Immature natural killer cell (primary cell): ENCODE results near the gene SRPRB. TPM values are rescaled to one million over a fixed set of nuclear protein-coding genes. Genes with fewer than 3 reads are reported as not detected.

Source experiments
- DNase-seq, 3 donors: peaks; one replicate each; pipeline ENCODE4 v3.0.0; 2022; ENCODE audit warnings: mixed read lengths in 1 of 3
- H3K27ac Mint-ChIP-seq, 6 donors: one replicate each; pipeline ENCODE4 v1.8.0; 2020; ENCODE audit warnings: mixed read lengths in 6 of 6, mild to moderate bottlenecking in 5 of 6, inconsistent platforms in 4 of 6, moderate library complexity in 3 of 6
- H3K27me3 Mint-ChIP-seq, 3 donors: one replicate each; pipeline ENCODE4 v1.8.0; 2020 to 2021; ENCODE audit warnings: low read depth in 3 of 3, mild to moderate bottlenecking in 3 of 3, mixed read lengths in 3 of 3, moderate library complexity in 3 of 3, inconsistent platforms in 1 of 3
- H3K36me3 Mint-ChIP-seq, 3 donors: one replicate each; pipeline ENCODE4 v1.8.0; 2020; ENCODE audit warnings: mixed read lengths in 3 of 3, inconsistent platforms in 2 of 3, mild to moderate bottlenecking in 2 of 3
- H3K4me1 Mint-ChIP-seq, 2 donors: one replicate each; pipeline ENCODE4 v1.8.0; 2020; ENCODE audit warnings: inconsistent platforms in 2 of 2, mild to moderate bottlenecking in 2 of 2, mixed read lengths in 2 of 2, moderate library complexity in 1 of 2
- H3K4me3 Mint-ChIP-seq, 5 donors: one replicate each; pipeline ENCODE4 v1.8.0; 2020; ENCODE audit warnings: mild to moderate bottlenecking in 5 of 5, mixed read lengths in 5 of 5, inconsistent platforms in 3 of 5, moderate library complexity in 3 of 5
- H3K9me3 Mint-ChIP-seq, 6 donors: one replicate each; pipeline ENCODE4 v1.8.0; 2020; ENCODE audit warnings: mild to moderate bottlenecking in 6 of 6, mixed read lengths in 6 of 6, inconsistent platforms in 4 of 6, moderate library complexity in 3 of 6
- polyA plus RNA-seq, 3 donors: library from polyadenylated mRNA; unstranded; fragments of 300-500 nt; fragmentation: Illumina TruSeq; gene quantifications; one replicate each; pipeline ENCODE4 v1.2.3, GENCODE V29; 2021

Gene SRPRB
- polyA plus RNA-seq, 3 donors from 2014 or later, result 28.8 to 51.0 (median 43.9) TPM

DNA sequence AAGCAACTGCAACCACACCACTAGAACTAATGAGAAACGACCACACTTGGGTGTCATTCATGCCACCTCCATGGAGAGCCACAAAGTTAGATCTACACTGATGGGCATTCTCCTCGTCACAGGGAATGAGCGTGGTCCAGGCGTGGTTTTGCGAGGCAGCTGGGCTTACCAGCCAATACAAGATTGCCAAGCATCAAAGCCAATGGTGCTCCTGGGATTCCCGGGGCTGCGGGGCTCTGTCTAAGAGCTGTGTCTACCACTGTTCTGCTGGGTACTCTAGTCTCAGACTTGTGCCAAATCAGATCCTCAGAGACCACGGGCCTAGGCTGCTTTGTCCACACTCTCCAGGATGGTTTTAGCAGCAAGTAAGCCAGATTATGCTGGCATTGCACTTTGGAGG is 46.3 kb downstream of the SRPRB start:
- H3K9me3 Mint-ChIP-seq, result no peaks in the 10 kb centered on the region
- DNase-seq, result no peak
- no peak overlapping the region for H3K4me3 Mint-ChIP-seq
- H3K27ac Mint-ChIP-seq, result no peak overlapping the region
- H3K36me3 Mint-ChIP-seq, result no peaks in the 10 kb centered on the region
- H3K4me1 Mint-ChIP-seq, result no peaks in the 10 kb centered on the region
- H3K27me3 Mint-ChIP-seq, result peaks cover 0 to 8% (median 0%) of the 10 kb centered on the region in 3 donors

DNA sequence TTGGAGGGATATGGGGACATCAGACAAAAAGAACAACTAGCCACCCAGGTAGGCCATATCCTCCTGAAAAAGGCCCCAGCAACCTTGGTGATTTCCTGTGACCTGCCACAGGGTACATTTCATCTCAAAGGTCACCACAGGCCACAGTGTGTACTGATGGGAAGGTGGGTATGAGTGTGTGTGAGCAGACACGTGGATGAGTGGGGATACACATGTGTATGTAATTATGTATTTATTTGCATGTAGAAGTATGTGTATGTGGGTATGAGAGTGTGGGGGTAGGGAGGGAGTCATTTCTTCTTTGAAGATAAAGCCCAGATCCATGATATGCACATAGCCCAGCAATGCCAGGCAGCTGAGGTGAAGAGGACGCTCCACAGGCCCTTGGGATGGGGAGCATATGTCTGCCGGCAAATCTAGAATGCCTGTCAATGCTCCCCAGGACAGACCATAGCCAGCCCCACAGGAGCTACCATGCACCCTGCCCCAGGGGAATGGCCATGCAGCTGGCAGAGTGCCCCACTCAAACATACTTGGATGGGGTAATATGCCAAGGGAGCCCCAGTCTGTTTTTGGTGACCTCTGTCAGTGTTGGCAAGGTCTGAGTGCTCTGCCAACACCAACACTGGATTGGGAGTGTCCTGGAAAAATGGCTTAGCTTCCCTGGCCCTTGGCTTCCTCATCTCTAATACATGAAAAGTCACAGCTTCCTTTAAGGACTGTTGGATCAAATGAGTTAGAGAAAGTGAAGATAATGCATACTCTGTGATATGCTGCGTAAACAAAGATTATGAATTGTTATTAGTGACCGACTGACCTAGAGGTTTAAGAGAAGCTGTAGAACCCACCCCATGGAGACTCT is 47.7 kb downstream of the SRPRB start:
- no peaks in the 10 kb centered on the region for H3K4me1 Mint-ChIP-seq
- peaks cover 0 to 1% (median 1%) of the 10 kb centered on the region in 3 donors for H3K27me3 Mint-ChIP-seq
- no peak overlapping the region for H3K27ac Mint-ChIP-seq
- H3K9me3 Mint-ChIP-seq, result no peaks in the 10 kb centered on the region
- no peak for DNase-seq
- no peak overlapping the region for H3K4me3 Mint-ChIP-seq
- H3K36me3 Mint-ChIP-seq, result no peaks in the 10 kb centered on the region

DNA sequence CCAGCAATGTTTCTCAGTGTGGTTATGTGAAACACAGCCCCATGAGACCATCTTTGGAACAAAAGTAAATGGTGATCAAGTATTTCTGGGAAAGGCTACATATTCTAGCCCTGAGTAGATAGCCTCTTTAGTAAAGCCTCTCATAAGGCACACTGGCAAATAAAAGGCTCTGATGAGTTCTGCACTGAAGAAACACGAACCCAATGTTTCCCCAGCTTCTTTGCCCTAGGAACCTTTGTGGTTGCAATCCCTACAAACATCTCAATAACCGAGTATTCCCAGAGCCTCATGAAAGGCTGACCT is 48.3 kb downstream of the SRPRB start:
- Mint-ChIP-seq H3K4me1 (no peaks in the 10 kb centered on the region), H3K4me3 (no peak overlapping the region), H3K36me3 (no peaks in the 10 kb centered on the region), H3K27me3 (peaks cover 0 to 1% (median 1%) of the 10 kb centered on the region in 3 donors), H3K9me3 (no peaks in the 10 kb centered on the region), H3K27ac (no peak overlapping the region)
- no peak for DNase-seq

DNA sequence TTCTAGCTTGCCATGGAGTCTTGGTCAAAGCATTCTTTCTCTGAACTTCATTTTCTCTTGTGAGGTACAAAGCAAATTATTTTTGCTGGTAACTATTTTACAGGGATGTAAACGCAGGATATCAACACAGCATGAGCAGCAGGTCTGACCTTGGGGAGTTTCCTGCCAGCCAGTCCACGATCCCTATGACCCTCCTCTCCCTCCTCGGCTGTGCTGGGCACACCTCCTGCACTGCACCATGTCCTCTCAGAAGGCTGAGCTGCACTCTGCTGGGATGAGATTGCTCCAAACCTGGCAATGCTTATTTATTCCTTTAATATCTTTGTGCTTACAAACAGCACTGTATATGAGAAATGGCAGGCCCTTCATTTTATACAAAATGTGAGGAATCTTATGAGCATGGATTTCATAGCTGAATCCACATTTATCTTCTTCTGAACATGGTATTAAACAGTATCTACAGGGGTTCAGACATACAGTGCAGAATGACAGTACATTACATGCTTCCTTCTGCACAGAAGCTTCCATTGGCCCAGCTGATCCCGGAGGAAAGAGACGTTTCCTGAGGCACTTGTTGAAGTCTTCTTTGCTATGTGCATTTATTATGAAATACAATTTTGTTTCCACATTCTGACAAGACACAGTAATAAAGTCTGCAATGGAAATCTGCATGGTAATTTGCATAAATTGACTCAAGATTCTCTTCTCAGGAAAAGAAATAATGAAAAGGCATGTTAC is 48.8 kb downstream of the SRPRB start:
- Mint-ChIP-seq H3K4me3 (no peak overlapping the region), H3K4me1 (no peaks in the 10 kb centered on the region), H3K27ac (no peak overlapping the region), H3K9me3 (no peaks in the 10 kb centered on the region), H3K36me3 (no peaks in the 10 kb centered on the region), H3K27me3 (peaks cover 0 to 2% (median 1%) of the 10 kb centered on the region in 3 donors)
- DNase-seq, result no peak

DNA sequence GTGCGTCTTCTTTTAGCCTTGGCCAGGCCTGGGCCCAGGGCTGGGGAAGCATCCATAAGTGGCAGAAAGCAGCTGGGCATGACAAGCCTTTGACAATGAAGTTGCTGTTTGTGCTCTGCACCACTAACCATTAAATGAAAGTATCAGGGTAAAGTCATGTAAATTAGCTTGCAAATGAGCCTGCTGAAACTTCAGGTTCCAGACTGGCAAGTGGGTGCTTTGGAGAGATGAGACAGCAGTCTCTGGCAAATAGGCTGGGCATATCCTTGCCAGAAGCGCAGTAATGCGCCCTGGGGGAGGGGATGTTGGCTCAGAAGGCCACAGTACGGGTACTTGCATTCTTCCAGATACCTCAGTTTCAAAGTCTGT is 49.4 kb downstream of the SRPRB start:
- H3K36me3 Mint-ChIP-seq, result no peaks in the 10 kb centered on the region
- DNase-seq, result no peak
- no peaks in the 10 kb centered on the region for H3K9me3 Mint-ChIP-seq
- no peaks in the 10 kb centered on the region for H3K4me1 Mint-ChIP-seq
- peaks cover 0 to 3% (median 1%) of the 10 kb centered on the region in 3 donors for H3K27me3 Mint-ChIP-seq
- no peak overlapping the region for H3K4me3 Mint-ChIP-seq
- H3K27ac Mint-ChIP-seq, result no peak overlapping the region

DNA sequence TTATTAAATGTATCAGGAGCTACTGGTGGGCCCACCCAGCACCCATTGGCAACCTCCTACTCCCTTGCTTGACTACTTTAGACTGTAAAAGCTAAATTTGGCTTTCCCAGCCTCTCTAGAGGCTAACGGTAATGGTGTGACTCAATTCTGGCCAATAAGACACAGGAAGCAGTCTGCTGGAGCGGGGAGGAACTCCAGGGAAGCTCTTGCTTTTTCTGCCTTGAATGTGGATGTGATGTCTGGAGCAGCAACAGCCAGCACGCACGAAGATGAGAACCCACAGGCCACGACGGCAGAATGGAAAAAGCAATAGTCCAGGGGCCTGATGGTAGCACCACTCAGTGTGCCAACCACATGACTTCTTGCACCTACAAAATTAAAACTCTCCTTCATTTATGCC is 50.2 kb downstream of the SRPRB start:
- Mint-ChIP-seq H3K4me1 (no peaks in the 10 kb centered on the region), H3K27ac (no peak overlapping the region), H3K36me3 (no peaks in the 10 kb centered on the region), H3K9me3 (no peaks in the 10 kb centered on the region), H3K27me3 (peaks cover 0 to 3% (median 1%) of the 10 kb centered on the region in 3 donors), H3K4me3 (no peak overlapping the region)
- no peak for DNase-seq

DNA sequence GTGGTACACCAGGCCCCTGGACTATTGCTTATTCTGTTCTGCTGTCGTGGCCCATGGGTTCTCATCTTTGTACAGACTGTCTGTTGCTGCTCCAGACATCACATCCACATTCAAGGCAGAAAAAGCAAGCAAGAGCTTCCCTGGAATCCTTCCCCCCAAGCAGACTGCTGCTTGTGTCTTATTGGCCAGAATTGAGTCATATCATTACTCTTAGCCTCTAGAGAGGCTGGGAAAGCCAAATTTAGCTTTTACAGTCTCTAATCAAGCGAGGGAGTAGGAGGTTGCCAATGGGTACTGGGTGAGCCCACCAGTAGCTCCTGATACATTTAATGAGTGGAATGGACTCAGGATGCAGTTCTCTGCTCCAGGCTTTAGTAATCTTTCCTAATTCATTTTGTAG is 50.7 kb downstream of the SRPRB start:
- Mint-ChIP-seq H3K36me3 (no peaks in the 10 kb centered on the region), H3K4me1 (no peaks in the 10 kb centered on the region), H3K4me3 (no peak overlapping the region), H3K27me3 (peaks cover 1 to 4% (median 2%) of the 10 kb centered on the region in 3 donors), H3K27ac (no peak overlapping the region), H3K9me3 (no peaks in the 10 kb centered on the region)
- no peak for DNase-seq

DNA sequence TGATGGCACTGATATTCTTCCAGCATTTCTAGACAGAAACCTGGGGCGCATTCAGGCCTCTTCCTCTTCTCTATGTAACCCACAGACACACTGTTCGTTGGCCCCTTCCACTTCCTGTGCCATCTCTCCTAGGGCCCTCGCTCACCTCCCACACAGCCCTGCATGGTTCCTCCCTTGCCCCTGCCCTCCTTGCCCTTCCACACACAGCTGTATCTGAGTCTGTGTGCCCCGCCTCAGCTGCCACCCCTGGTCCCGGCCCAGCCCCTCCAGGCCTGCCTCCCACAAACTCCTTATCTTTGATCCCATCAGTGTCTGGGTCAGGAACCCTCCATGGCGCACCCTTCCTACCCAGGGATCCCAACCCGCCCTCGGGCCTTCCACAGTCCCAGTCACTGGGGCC is 52.2 kb downstream of the SRPRB start:
- DNase-seq, result no peak
- H3K9me3 Mint-ChIP-seq, result no peaks in the 10 kb centered on the region
- H3K36me3 Mint-ChIP-seq, result no peaks in the 10 kb centered on the region
- no peak overlapping the region for H3K4me3 Mint-ChIP-seq
- peaks cover 2 to 3% (median 3%) of the 10 kb centered on the region in 3 donors for H3K27me3 Mint-ChIP-seq
- peak overlapping the region in 1 of 6 donors; percentile 0 for H3K27ac Mint-ChIP-seq
- H3K4me1 Mint-ChIP-seq, result no peaks in the 10 kb centered on the region

DNA sequence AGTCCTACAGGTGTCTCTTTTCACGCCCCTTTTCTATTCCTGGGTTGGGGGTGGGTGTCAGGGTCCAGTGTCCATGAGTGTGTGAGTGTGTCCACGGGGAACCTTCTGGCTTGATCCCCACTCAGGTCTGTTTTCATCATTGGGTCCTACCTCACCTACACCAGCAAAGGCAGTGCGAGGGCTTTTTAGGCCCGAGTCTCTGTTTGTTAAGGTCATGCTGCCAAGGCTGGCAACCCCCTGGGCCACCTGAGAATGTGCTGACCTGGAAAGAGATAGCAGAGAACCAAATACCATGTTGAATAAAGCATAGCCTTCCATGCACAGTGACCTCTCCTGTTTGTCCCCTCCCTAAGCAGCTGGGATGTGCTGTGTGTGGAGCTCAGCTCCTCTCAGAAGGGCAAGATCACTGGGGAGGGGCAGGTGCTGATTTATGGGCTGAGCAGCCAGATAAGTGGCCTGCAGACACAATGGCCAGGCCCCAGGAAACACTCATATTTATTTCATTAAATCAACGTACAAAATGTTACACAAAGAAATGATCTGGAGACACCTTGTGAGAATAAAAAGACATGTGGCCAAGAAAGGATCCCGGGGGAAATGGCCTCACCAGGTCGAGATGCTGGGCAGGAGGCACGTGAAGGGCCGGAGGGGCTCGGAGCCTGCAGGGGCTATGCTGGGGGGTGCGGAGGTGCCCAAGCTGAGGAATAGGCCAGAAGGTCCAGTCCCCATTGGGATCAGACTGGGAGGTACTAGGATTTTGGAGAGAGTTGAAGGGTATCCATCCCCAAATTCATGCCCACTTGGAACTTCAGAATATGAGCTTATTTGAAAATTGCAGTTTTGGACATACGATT is 54.0 kb downstream of the SRPRB start:
- Mint-ChIP-seq H3K27ac (no peak overlapping the region), H3K36me3 (no peaks in the 10 kb centered on the region), H3K9me3 (no peaks in the 10 kb centered on the region), H3K4me3 (no peak overlapping the region), H3K4me1 (no peaks in the 10 kb centered on the region), H3K27me3 (peaks cover 2 to 3% (median 3%) of the 10 kb centered on the region in 3 donors)
- DNase-seq, result no peak

DNA sequence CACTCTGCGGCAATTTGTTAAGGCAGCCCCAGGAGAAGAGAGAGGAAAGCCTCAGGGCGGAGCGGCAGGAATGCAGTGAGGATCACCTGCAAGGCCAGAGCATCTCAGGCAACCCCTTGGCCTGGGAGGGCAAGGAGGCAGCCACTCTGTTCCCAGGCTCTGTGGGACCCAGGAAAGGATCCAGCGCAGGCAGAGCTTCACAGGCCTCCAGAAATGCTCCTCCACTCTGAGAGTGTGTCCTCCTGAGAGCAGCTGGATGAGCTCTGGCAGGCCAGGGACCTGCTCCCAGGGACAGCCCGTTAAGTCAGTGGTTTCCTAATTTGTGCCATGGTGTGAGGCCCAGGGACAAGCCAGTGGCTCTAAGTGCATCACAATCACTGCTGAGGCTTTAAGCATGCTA is 54.9 kb downstream of the SRPRB start:
- H3K4me1 Mint-ChIP-seq, result no peaks in the 10 kb centered on the region
- H3K9me3 Mint-ChIP-seq, result no peaks in the 10 kb centered on the region
- no peaks in the 10 kb centered on the region for H3K36me3 Mint-ChIP-seq
- H3K27me3 Mint-ChIP-seq, result peaks cover 2 to 3% (median 3%) of the 10 kb centered on the region in 3 donors
- no peak overlapping the region for H3K4me3 Mint-ChIP-seq
- no peak overlapping the region for H3K27ac Mint-ChIP-seq
- DNase-seq, result no peak

DNA sequence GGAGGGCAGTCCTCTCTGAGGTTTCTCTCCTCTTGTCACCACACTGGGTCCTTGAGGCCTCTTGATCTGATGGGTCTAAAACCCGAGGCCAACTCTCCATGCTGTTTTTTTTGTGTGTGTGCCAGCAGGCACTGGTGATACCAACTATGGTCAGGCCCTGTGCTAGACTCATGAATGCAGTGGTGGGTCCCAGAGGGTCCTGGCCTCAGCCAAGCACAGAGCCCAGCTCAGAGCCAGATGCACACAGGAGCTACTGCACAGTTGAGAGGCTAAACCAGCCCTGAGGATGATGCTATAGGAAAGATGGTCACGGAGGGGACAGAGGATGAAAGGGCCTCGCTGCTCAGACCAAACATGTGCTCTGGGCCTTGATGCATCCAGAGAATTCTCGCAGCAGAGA is 56.5 kb downstream of the SRPRB start:
- no peaks in the 10 kb centered on the region for H3K9me3 Mint-ChIP-seq
- peaks cover 2 to 3% (median 3%) of the 10 kb centered on the region in 3 donors for H3K27me3 Mint-ChIP-seq
- H3K4me1 Mint-ChIP-seq, result no peaks in the 10 kb centered on the region
- H3K36me3 Mint-ChIP-seq, result no peaks in the 10 kb centered on the region
- H3K4me3 Mint-ChIP-seq, result no peak overlapping the region
- no peak for DNase-seq
- H3K27ac Mint-ChIP-seq, result no peak overlapping the region

DNA sequence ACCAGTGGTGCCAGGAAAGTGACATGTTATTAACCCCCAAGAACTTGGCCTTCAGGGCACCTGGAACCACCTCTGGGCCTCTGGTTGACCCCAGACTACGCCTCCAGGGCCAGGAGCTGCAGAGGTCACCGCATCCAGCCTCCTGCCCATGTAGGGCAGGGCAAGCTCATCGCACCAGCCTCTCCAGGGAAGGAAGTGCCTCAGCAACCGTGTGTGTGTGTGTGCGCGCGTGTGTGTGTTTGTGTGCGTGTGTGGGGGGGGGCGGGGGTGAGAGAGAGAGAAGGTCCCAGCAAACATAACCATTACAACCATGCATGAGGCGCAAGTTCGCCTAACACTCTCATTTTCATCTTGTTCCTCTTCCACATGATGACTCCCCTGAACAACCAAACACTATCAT is 58.3 kb downstream of the SRPRB start:
- H3K27ac Mint-ChIP-seq, result no peak overlapping the region
- H3K36me3 Mint-ChIP-seq, result no peaks in the 10 kb centered on the region
- peaks cover 2 to 4% (median 3%) of the 10 kb centered on the region in 3 donors for H3K27me3 Mint-ChIP-seq
- no peak for DNase-seq
- H3K4me3 Mint-ChIP-seq, result no peak overlapping the region
- H3K4me1 Mint-ChIP-seq, result no peaks in the 10 kb centered on the region
- no peaks in the 10 kb centered on the region for H3K9me3 Mint-ChIP-seq

DNA sequence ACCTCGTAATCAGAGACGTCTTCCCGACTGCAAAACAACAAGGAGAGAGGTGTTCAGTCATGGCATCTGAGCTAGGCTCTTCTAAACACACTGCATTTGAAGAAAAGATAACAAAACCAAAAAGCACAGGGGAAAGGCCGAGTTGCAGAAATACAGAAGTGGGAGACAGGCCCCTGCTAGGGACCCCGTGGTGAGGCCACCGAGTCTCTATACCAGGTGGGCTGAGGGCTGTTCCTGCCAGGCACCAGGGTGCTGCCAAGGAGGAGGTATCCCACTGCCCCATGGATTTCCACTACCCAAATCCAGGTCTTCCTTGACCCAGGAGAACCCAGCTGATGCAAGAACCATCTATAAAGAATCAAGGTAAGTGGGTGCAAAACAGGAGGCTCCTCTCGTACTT is 59.0 kb downstream of the SRPRB start:
- H3K9me3 Mint-ChIP-seq, result no peaks in the 10 kb centered on the region
- DNase-seq, result no peak
- no peaks in the 10 kb centered on the region for H3K36me3 Mint-ChIP-seq
- H3K4me1 Mint-ChIP-seq, result no peaks in the 10 kb centered on the region
- peaks cover 2 to 4% (median 2%) of the 10 kb centered on the region in 3 donors for H3K27me3 Mint-ChIP-seq
- no peak overlapping the region for H3K27ac Mint-ChIP-seq
- H3K4me3 Mint-ChIP-seq, result no peak overlapping the region
